Endothelial cell of umbilical vein (primary cell): ENCODE measurements around the gene SPATA1. TPM values are rescaled to one million over a fixed set of nuclear protein-coding genes. Genes with fewer than 3 reads are reported as not detected.

Experiments used
- BruUV-seq: library from RNA; stranded (reverse); fragments of 400-500 nt; replicated peaks from 2 replicates; lab custom pipeline; 2021; lab: Mats Ljungman, UMichigan
- CTCF ChIA-PET: fragments of 300-600, 350-600 bp; sonication (Branson Sonifier 250); formaldehyde crosslinking; loops from one replicate; lab custom pipeline; 2021; ENCODE audit warnings: antibody characterized with exemption, inconsistent platforms; lab: Charles Lee
- POLR2A ChIA-PET: fragments of 300-600, 350-600 bp; sonication (Branson Sonifier 250); formaldehyde crosslinking; loops from one replicate; lab custom pipeline; 2021; ENCODE audit warnings: antibody characterized with exemption, inconsistent platforms; lab: Charles Lee
- DNase-seq: peaks from one replicate; pipeline ENCODE4 v3.0.0-alpha.2; 2011; ENCODE audit warnings: low read depth, low spot score
- FAIRE-seq: peaks from 2 replicates; lab custom pipeline; 2011; peaks lifted over from hg19 to GRCh38; lab: Jason Lieb, UNC
- H2AFZ ChIP-seq: 2 replicates; pipeline ENCODE4 v1.6.0; 2012; ENCODE audit warnings: low read depth, low read length, control low read depth, inconsistent platforms
- H3K27ac ChIP-seq: 2 replicates; pipeline ENCODE4 v1.5.1; 2011; ENCODE audit warnings: low read depth, mild to moderate bottlenecking, control low read depth, low read length, moderate library complexity; ENCODE audit not compliant: insufficient read depth
- H3K27me3 ChIP-seq, 2 experiments: 2 replicates each; pipeline versions ENCODE4 v1.6.0 to v1.6.1; 2011; ENCODE audit warnings: low read length in 2 of 2, mixed read lengths in 1 of 2; ENCODE audit not compliant: control insufficient read depth in 2 of 2, insufficient read depth in 2 of 2
- H3K36me3 ChIP-seq, 2 experiments: 2 replicates in 1 of 2; 3 replicates in 1 of 2; pipeline ENCODE4 v1.5.1; 2011; ENCODE audit warnings: low read length in 2 of 2, mild to moderate bottlenecking in 1 of 2, moderate library complexity in 1 of 2; ENCODE audit not compliant: control insufficient read depth in 2 of 2, insufficient read depth in 2 of 2; ENCODE audit errors: extremely low read depth in 1 of 2
- H3K4me1 ChIP-seq: 3 replicates; pipeline ENCODE4 v1.5.1; 2011; ENCODE audit warnings: mild to moderate bottlenecking, low read length; ENCODE audit not compliant: control insufficient read depth, insufficient read depth; ENCODE audit errors: extremely low read depth
- H3K4me2 ChIP-seq: 2 replicates; pipeline ENCODE4 v1.6.1; 2011; ENCODE audit warnings: low read length, control low read depth, mixed read lengths; ENCODE audit not compliant: insufficient read depth
- H3K4me3 ChIP-seq, 3 experiments: fragments of 200-600 bp in 1 of 3; sonication (generic), shearing (Covaris generic) in 1 of 3; replicated peaks in 1 of 3; 2 replicates each; pipeline ENCODE4 v1.5.1; 2011 to 2016; ENCODE audit warnings: control low read depth in 3 of 3, low read length in 3 of 3, mild to moderate bottlenecking in 2 of 3, inconsistent platforms in 1 of 3, low read depth in 1 of 3, moderate library complexity in 1 of 3; ENCODE audit not compliant: insufficient read depth in 1 of 3
- H3K79me2 ChIP-seq: 2 replicates; pipeline ENCODE4 v1.6.0; 2012; ENCODE audit warnings: low read length, inconsistent platforms; ENCODE audit not compliant: control insufficient read depth, insufficient read depth
- H3K9ac ChIP-seq: replicated peaks from 2 replicates; pipeline ENCODE3; 2011; ENCODE audit warnings: low read length, control low read depth; ENCODE audit not compliant: insufficient read depth; ENCODE audit errors: extremely low read depth
- H3K9me1 ChIP-seq: replicated peaks from 3 replicates; pipeline ENCODE4 v1.6.0; 2011; ENCODE audit warnings: mild to moderate bottlenecking, low read length; ENCODE audit not compliant: control insufficient read depth, insufficient read depth; ENCODE audit errors: extremely low read depth
- H3K9me3 ChIP-seq: replicated peaks from 2 replicates; pipeline ENCODE4 v1.5.1; 2012; ENCODE audit warnings: low read length, inconsistent platforms; ENCODE audit not compliant: control insufficient read depth, insufficient read depth
- H4K20me1 ChIP-seq: replicated peaks from 2 replicates; pipeline ENCODE3; 2011; ENCODE audit warnings: mild to moderate bottlenecking, low read length; ENCODE audit not compliant: control insufficient read depth, insufficient read depth; ENCODE audit errors: extremely low read depth
- EZH2 ChIP-seq: IDR thresholded peaks from 2 replicates; pipeline ENCODE4 v1.6.1; 2012; ENCODE audit warnings: borderline replicate concordance, low read depth, mild to moderate bottlenecking, moderate library complexity, low read length, inconsistent platforms; ENCODE audit not compliant: severe bottlenecking
- FOS ChIP-seq: IDR thresholded peaks from 2 replicates; pipeline ENCODE4 v1.6.1; 2011; ENCODE audit warnings: mild to moderate bottlenecking, low read length, moderate library complexity, borderline replicate concordance; ENCODE audit not compliant: insufficient read depth
- GATA2 ChIP-seq: IDR thresholded peaks from 2 replicates; pipeline ENCODE4 v1.7.0; 2011; ENCODE audit warnings: low read depth, mild to moderate bottlenecking, moderate library complexity, mixed read lengths, low read length; ENCODE audit not compliant: insufficient read length, insufficient read depth
- JUN ChIP-seq: IDR thresholded peaks from 2 replicates; pipeline ENCODE4 v1.6.1; 2011; ENCODE audit warnings: borderline replicate concordance, low read depth; ENCODE audit not compliant: insufficient read length, insufficient read depth
- MYC ChIP-seq: IDR thresholded peaks from one replicate; pipeline ENCODE4 v1.6.1; 2011; ENCODE audit warnings: mild to moderate bottlenecking, low read depth, low read length
- POLR2A ChIP-seq: IDR thresholded peaks from 2 replicates; pipeline ENCODE4 v1.6.1; 2012; ENCODE audit warnings: low read depth, mild to moderate bottlenecking, control low read depth, low read length
- POLR2AphosphoS5 ChIP-seq: IDR thresholded peaks from 2 replicates; pipeline ENCODE4 v1.6.1; 2012; ENCODE audit warnings: low read depth, mild to moderate bottlenecking, control low read depth, low read length, moderate library complexity; ENCODE audit not compliant: insufficient read depth
- dilution Hi-C: fragments of 300-500 bp; cut with MboI; formaldehyde crosslinking; loops from one replicate; pipeline ENCODE4 v1.15.0; 2019; ENCODE audit warnings: low sequenced_read_pairs; ENCODE audit not compliant: extremely low pct_ligation_motif_present
- intact Hi-C: fragments of 100-400 bp; cut with micrococcal nuclease; formaldehyde crosslinking; loops from one replicate; pipeline ENCODE4 v1.10.0; 2022
- polyA plus RNA-seq, 4 experiments: library from polyadenylated mRNA; depleted of rRNA in 3 of 4; stranded (reverse) in 3 of 4; unstranded in 1 of 4; fragments of >200 nt; gene quantifications; 2 replicates each; pipeline versions ENCODE4 v1.2.1 to v1.2.3, GENCODE V29; 2011 to 2012; ENCODE audit warnings: missing spikeins in 1 of 4
- total RNA-seq: library from RNA; stranded (reverse); gene quantifications from 2 replicates; pipeline ENCODE4 v1.2.3, GENCODE V29; 2021
- TF ChIP-seq, protein P1 (sequence below): IDR thresholded peaks from 2 replicates; pipeline ENCODE4 v1.6.1; 2011; ENCODE audit not compliant: insufficient read depth, insufficient read length
- TF ChIP-seq, protein P2 (sequence below), 2 donors: IDR thresholded peaks; 1 replicate in 1 of 2; 2 replicates in 1 of 2; pipeline ENCODE4 v1.5.1; 2011; ENCODE audit warnings: low read length in 2 of 2, mild to moderate bottlenecking in 2 of 2, moderate library complexity in 2 of 2, control low read depth in 1 of 2, inconsistent platforms in 1 of 2, low read depth in 1 of 2; ENCODE audit not compliant: insufficient read depth in 1 of 2; ENCODE audit errors: extremely low read depth in 1 of 2

The SPATA1 gene
- total and polyA plus RNA-seq, 2 donors (not counting 3 experiments of a cell fraction or from before 2014, with no cell fraction given): 1.7 to 1.8 TPM

DNA sequence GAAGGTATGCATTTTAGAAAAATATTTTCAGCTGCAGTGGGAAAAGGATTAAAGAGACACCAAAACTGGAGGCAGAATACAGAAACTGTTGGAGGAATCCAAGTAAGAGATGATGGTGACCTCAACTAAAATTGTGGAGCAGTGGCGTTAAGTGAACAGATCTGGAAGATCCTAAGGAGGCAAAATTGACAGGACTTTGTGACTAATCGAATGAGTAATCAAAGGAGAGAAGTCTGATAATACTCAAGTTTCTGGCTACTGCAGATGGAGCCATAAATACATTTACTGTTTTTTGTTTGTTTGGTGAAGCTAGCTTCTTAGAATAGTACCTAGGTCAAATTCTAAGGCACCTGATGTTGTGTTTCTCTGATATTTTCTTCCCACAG is 65.0 kb downstream of the SPATA1 start:
- no peaks in the 10 kb centered on the region for H3K9me3 ChIP-seq
- intact Hi-C loops (loop anchor here (5.0 kb wide), 1 partner anchor 756 kb away; no protein-coding TSS in a partner anchor), dilution Hi-C loops (no loop called here)
- no peak overlapping the region for H2AFZ ChIP-seq
- no peak overlapping the region for H3K4me3 ChIP-seq
- no peaks in the 10 kb centered on the region for H3K79me2 ChIP-seq
- peaks cover 17% of the 10 kb centered on the region for H3K4me1 ChIP-seq
- TF ChIP-seq FOS: peak; percentile 16
- TF ChIP-seq, protein P1, sequence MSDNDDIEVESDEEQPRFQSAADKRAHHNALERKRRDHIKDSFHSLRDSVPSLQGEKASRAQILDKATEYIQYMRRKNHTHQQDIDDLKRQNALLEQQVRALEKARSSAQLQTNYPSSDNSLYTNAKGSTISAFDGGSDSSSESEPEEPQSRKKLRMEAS: no peak
- no peak overlapping the region for H3K4me2 ChIP-seq
- POLR2A ChIA-PET: no interaction called here
- H3K36me3 ChIP-seq: peaks cover 0 to 4% of the 10 kb centered on the region in 2 experiments
- CTCF ChIA-PET: no interaction called here
- DNase-seq (peak; percentile 9), FAIRE-seq (no peak)
- no peak overlapping the region for H3K9ac ChIP-seq
- no peak overlapping the region for H3K27ac ChIP-seq
- no TSS peak for BruUV-seq
- no peaks in the 10 kb centered on the region for H3K27me3 ChIP-seq
- H3K9me1 ChIP-seq: no peaks in the 10 kb centered on the region
- H4K20me1 ChIP-seq: no peaks in the 10 kb centered on the region

DNA sequence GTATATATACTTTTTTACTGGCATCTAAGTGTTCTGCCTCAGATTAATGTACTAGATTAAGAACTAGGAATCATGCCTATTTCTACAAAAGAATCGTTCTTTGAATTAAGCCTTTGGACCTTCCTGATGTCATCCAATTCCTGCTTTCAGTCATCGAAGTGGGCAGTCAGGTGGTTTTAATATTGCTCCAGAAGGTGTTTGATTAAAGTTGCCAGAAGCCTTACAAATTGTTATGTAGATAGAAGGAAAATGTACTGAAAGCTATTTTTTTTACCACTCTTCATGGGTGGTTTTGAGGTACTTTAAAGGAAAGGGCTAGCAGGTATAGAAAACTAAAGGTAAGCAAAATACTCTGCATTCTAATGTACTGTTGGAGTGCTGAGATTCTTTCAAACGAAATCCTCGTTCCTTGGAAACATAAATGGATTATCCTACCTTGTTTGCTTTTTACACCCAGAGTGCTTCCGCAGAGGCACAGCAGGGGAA is 67.3 kb downstream of the SPATA1 start:
- Histone ChIP-seq H3K4me2 (peak overlapping the region; percentile 92), H2AFZ (no peak overlapping the region), H3K79me2 (no peaks in the 10 kb centered on the region), H3K9me3 (no peaks in the 10 kb centered on the region), H3K36me3 (peaks cover 0 to 4% of the 10 kb centered on the region in 2 experiments), H3K9me1 (no peaks in the 10 kb centered on the region), H3K27ac (peak overlapping the region; percentile 98), H3K4me3 (peak overlapping the region; percentile 40 to 69 (median 62)), H3K27me3 (no peaks in the 10 kb centered on the region), H3K9ac (peak overlapping the region; percentile 99), H4K20me1 (no peaks in the 10 kb centered on the region), H3K4me1 (peaks cover 17% of the 10 kb centered on the region)
- intact Hi-C loops (loop anchor here (1.0 to 5.0 kb wide), 3 partner anchors 67 to 754 kb away; partner anchors contain the start of genes GNG5, RPF1 and SPATA1), dilution Hi-C loops (no loop called here)
- TF ChIP-seq, protein P1: no peak
- TF ChIP-seq POLR2A (no peak), JUN (no peak), FOS (no peak), MYC (no peak), POLR2AphosphoS5 (no peak), EZH2 (no peak), GATA2 (no peak)
- TF ChIP-seq, protein P2, sequence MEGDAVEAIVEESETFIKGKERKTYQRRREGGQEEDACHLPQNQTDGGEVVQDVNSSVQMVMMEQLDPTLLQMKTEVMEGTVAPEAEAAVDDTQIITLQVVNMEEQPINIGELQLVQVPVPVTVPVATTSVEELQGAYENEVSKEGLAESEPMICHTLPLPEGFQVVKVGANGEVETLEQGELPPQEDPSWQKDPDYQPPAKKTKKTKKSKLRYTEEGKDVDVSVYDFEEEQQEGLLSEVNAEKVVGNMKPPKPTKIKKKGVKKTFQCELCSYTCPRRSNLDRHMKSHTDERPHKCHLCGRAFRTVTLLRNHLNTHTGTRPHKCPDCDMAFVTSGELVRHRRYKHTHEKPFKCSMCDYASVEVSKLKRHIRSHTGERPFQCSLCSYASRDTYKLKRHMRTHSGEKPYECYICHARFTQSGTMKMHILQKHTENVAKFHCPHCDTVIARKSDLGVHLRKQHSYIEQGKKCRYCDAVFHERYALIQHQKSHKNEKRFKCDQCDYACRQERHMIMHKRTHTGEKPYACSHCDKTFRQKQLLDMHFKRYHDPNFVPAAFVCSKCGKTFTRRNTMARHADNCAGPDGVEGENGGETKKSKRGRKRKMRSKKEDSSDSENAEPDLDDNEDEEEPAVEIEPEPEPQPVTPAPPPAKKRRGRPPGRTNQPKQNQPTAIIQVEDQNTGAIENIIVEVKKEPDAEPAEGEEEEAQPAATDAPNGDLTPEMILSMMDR (IDR thresholded peaks at IDR 0.05; ENCODE audit: extremely low read depth in 1 of 2, insufficient read depth in 1 of 2, low read depth in 1 of 2, low read length in 2 of 2): no peak
- no peak for DNase-seq
- POLR2A ChIA-PET: interaction anchor here (0.7 to 2.3 kb wide), 10 partner anchors 9 to 271 kb away, joined by 3 to 30 read pairs (median 4); partner anchors contain the start of genes GNG5 and SPATA1
- CTCF ChIA-PET: interaction anchor here (0.9 to 2.6 kb wide), 10 partner anchors 28 to 432 kb away, joined by 3 to 17 read pairs (median 6); partner anchors contain the start of genes GNG5 and SPATA1
- BruUV-seq: TSS peak; percentile 99
- no peak for FAIRE-seq
